Bronchial epithelial cell (primary cell): ENCODE data around the gene ICE1. TPM values are rescaled to one million over a fixed set of nuclear protein-coding genes. Genes with fewer than 3 reads are reported as not detected.

Source experiments
- DNase-seq: peaks from one replicate; pipeline ENCODE4 v3.0.0-alpha.2; 2010; ENCODE audit warnings: low read depth
- FAIRE-seq: peaks from 2 replicates; lab custom pipeline; 2011; peaks lifted over from hg19 to GRCh38; lab: Jason Lieb, UNC
- H3K27me3 ChIP-seq: 2 replicates; pipeline ENCODE4 v1.5.1; 2011; ENCODE audit warnings: low read length; ENCODE audit not compliant: control insufficient read depth, insufficient read depth
- H3K36me3 ChIP-seq: 2 replicates; pipeline ENCODE4 v1.5.1; 2011; ENCODE audit warnings: low read length; ENCODE audit not compliant: control insufficient read depth, insufficient read depth
- H3K4me3 ChIP-seq: 2 replicates; pipeline ENCODE4 v1.5.1; 2011; ENCODE audit warnings: mild to moderate bottlenecking, low read depth, low read length, control low read depth
- total RNA-seq: library from RNA; depleted of rRNA; stranded (reverse); fragments of >200 nt; gene quantifications from 2 replicates; pipeline ENCODE4 v1.2.1, GENCODE V29; 2014
- TF ChIP-seq, protein P1 (sequence below): IDR thresholded peaks from 2 replicates; pipeline ENCODE4 v1.5.1; 2011; ENCODE audit warnings: mild to moderate bottlenecking, moderate library complexity, low read length, control low read depth, inconsistent platforms; ENCODE audit not compliant: insufficient read depth, severe bottlenecking

Gene ICE1
- total RNA-seq, 1 donor from 2014 or later, result 19.7 TPM

GRCh38 chr5:5436203-5436760 is 13.8 kb downstream of the ICE1 start:
- Histone ChIP-seq H3K4me3 (no peak overlapping the region), H3K27me3 (no peaks in the 10 kb centered on the region), H3K36me3 (no peaks in the 10 kb centered on the region)
- TF ChIP-seq, protein P1, sequence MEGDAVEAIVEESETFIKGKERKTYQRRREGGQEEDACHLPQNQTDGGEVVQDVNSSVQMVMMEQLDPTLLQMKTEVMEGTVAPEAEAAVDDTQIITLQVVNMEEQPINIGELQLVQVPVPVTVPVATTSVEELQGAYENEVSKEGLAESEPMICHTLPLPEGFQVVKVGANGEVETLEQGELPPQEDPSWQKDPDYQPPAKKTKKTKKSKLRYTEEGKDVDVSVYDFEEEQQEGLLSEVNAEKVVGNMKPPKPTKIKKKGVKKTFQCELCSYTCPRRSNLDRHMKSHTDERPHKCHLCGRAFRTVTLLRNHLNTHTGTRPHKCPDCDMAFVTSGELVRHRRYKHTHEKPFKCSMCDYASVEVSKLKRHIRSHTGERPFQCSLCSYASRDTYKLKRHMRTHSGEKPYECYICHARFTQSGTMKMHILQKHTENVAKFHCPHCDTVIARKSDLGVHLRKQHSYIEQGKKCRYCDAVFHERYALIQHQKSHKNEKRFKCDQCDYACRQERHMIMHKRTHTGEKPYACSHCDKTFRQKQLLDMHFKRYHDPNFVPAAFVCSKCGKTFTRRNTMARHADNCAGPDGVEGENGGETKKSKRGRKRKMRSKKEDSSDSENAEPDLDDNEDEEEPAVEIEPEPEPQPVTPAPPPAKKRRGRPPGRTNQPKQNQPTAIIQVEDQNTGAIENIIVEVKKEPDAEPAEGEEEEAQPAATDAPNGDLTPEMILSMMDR, result no peak
- no peak for FAIRE-seq
- no peak for DNase-seq

- DNase-seq (no peak), FAIRE-seq (no peak)
- H3K36me3 ChIP-seq, result no peaks in the 10 kb centered on the region
These were observed 15.0 kb downstream of the ICE1 start for GRCh38 chr5:5437227-5438172.

DNA sequence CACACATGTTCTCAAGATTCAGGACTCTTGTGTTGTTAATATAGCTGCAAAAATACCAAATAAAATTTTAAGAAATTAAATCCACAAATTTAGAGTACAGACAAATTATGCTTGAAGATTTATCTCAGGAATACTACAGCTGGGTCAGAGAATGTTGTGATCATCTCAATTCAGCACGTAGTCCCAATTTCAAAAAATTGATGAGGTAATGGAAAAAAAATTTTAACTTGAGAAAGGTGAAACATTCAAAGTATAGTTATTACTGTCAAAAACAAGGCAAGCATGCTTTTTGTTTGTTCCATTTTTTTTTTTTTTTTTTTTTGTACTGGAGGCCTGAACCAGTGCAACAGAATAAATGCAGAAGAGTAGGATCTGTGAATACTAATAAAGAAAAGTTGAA is 29.4 kb downstream of the ICE1 start:
- FAIRE-seq (no peak), DNase-seq (no peak)
- TF ChIP-seq, protein P1, result no peak
- Histone ChIP-seq H3K4me3 (no peak overlapping the region), H3K27me3 (no peaks in the 10 kb centered on the region), H3K36me3 (peaks cover 5% of the 10 kb centered on the region)

More at GRCh38 chr5:5437227-5438172, 15.0 kb downstream of the ICE1 start:
- no peak overlapping the region for H3K4me3 ChIP-seq
- H3K27me3 ChIP-seq, result no peaks in the 10 kb centered on the region
- TF ChIP-seq, protein P1, result no peak

- TF ChIP-seq, protein P1, result no peak
These were observed 30.7 kb downstream of the ICE1 start for GRCh38 chr5:5453131-5453530.

DNA sequence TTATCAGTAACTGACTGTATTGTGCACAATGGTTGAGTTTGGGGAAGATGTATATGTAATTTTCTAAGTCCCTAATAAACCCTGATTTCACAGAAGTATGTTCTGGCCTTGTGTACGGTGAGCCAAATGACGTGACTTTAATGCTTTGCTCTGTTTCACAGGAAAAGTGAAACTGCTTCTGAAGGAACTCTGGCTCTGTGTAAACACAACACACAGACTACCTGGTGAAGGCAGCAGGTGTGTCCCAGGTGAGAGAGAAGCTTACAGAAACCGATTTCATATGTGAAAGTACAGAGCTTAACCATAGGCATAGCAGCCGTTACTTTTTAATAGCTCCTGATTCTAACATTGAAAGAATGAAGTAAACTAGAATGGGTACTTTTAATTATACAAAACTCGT is 31.9 kb downstream of the ICE1 start:
- DNase-seq, result no peak
- no peak overlapping the region for H3K4me3 ChIP-seq
- H3K36me3 ChIP-seq, result peaks cover 2% of the 10 kb centered on the region
- no peak for FAIRE-seq
- H3K27me3 ChIP-seq, result no peaks in the 10 kb centered on the region
- TF ChIP-seq, protein P1, result no peak

More at GRCh38 chr5:5453131-5453530, 30.7 kb downstream of the ICE1 start:
- H3K36me3 ChIP-seq, result peaks cover 4% of the 10 kb centered on the region
- no peak overlapping the region for H3K4me3 ChIP-seq
- no peaks in the 10 kb centered on the region for H3K27me3 ChIP-seq
- FAIRE-seq, result no peak
- no peak for DNase-seq
